Astrocyte (in vitro differentiated cells and primary cell): ENCODE measurements around the gene ASIC3. TPM values are rescaled to one million over a fixed set of nuclear protein-coding genes. Genes with fewer than 3 reads are reported as not detected.

ENCODE experiments used
- DNase-seq: peaks from one replicate; pipeline ENCODE4 v3.0.0-alpha.2; 2010; ENCODE audit warnings: low read depth
- FAIRE-seq: peaks from 2 replicates; lab custom pipeline; 2011; peaks lifted over from hg19 to GRCh38; lab: Jason Lieb, UNC
- H2AFZ ChIP-seq: 2 replicates; pipeline ENCODE4 v1.6.0; 2012; ENCODE audit warnings: low read depth, low read length, inconsistent platforms
- H3K27ac ChIP-seq: 2 replicates; pipeline ENCODE4 v1.5.1; 2011; ENCODE audit warnings: low read depth, low read length, inconsistent platforms
- H3K27me3 ChIP-seq: 2 replicates; pipeline ENCODE4 v1.6.0; 2011; ENCODE audit warnings: low read length, inconsistent platforms; ENCODE audit not compliant: insufficient read depth
- H3K36me3 ChIP-seq: 2 replicates; pipeline ENCODE4 v1.5.1; 2011; ENCODE audit warnings: low read length, inconsistent platforms; ENCODE audit not compliant: insufficient read depth
- H3K4me1 ChIP-seq: 2 replicates; pipeline ENCODE4 v1.5.1; 2011; ENCODE audit warnings: low read length, inconsistent platforms; ENCODE audit not compliant: insufficient read depth
- H3K4me2 ChIP-seq: 2 replicates; pipeline ENCODE4 v1.6.0; 2012; ENCODE audit warnings: low read length, inconsistent platforms
- H3K4me3 ChIP-seq: 2 replicates; pipeline ENCODE4 v1.5.1; 2011; ENCODE audit warnings: low read depth, mild to moderate bottlenecking, low read length, inconsistent platforms; ENCODE audit not compliant: insufficient read depth
- H3K79me2 ChIP-seq: 2 replicates; pipeline ENCODE4 v1.6.0; 2012; ENCODE audit warnings: mild to moderate bottlenecking, low read length, inconsistent platforms; ENCODE audit not compliant: insufficient read depth
- H3K9ac ChIP-seq: 2 replicates; pipeline ENCODE4 v1.6.0; 2012; ENCODE audit warnings: mild to moderate bottlenecking, low read length, inconsistent platforms
- H3K9me3 ChIP-seq: 2 replicates; pipeline ENCODE4 v1.5.1; 2012; ENCODE audit warnings: low read depth, mild to moderate bottlenecking, low read length, inconsistent platforms; ENCODE audit not compliant: insufficient read depth
- H4K20me1 ChIP-seq: 2 replicates; pipeline ENCODE4 v1.6.0; 2012; ENCODE audit warnings: low read length, inconsistent platforms; ENCODE audit not compliant: insufficient read depth
- H3K27ac Mint-ChIP-seq: one replicate; pipeline ENCODE4 v1.8.0; 2021; ENCODE audit warnings: mild to moderate bottlenecking, mixed read lengths; ENCODE audit not compliant: unreplicated experiment
- H3K27me3 Mint-ChIP-seq: one replicate; pipeline ENCODE4 v1.8.0; 2021; ENCODE audit warnings: low read depth, mixed read lengths; ENCODE audit not compliant: unreplicated experiment
- H3K36me3 Mint-ChIP-seq: one replicate; pipeline ENCODE4 v1.8.0; 2021; ENCODE audit warnings: low read depth, mixed read lengths; ENCODE audit not compliant: unreplicated experiment
- H3K4me1 Mint-ChIP-seq: one replicate; pipeline ENCODE4 v1.8.0; 2021; ENCODE audit warnings: low read depth, mixed read lengths; ENCODE audit not compliant: unreplicated experiment
- H3K4me3 Mint-ChIP-seq: one replicate; pipeline ENCODE4 v1.8.0; 2021; ENCODE audit warnings: mild to moderate bottlenecking, moderate library complexity, mixed read lengths; ENCODE audit not compliant: unreplicated experiment
- H3K9me3 Mint-ChIP-seq: one replicate; pipeline ENCODE4 v1.8.0; 2021; ENCODE audit warnings: mild to moderate bottlenecking, mixed read lengths; ENCODE audit not compliant: unreplicated experiment
- EZH2 ChIP-seq: IDR thresholded peaks from 2 replicates; pipeline ENCODE4 v1.6.1; 2012; ENCODE audit warnings: mild to moderate bottlenecking, low read length, inconsistent platforms; ENCODE audit not compliant: insufficient read depth
- total RNA-seq: library from RNA; stranded (reverse); gene quantifications from 2 replicates; pipeline ENCODE4 v1.2.1, GENCODE V29; 2021
- TF ChIP-seq, protein P1 (sequence below): IDR thresholded peaks from 2 replicates; pipeline ENCODE4 v1.5.1; 2011; ENCODE audit warnings: low read depth, mild to moderate bottlenecking, inconsistent platforms, low read length, moderate library complexity; ENCODE audit not compliant: insufficient read depth

Gene ASIC3
- total RNA-seq, 1 donor from 2014 or later, result 3.9 TPM

DNA sequence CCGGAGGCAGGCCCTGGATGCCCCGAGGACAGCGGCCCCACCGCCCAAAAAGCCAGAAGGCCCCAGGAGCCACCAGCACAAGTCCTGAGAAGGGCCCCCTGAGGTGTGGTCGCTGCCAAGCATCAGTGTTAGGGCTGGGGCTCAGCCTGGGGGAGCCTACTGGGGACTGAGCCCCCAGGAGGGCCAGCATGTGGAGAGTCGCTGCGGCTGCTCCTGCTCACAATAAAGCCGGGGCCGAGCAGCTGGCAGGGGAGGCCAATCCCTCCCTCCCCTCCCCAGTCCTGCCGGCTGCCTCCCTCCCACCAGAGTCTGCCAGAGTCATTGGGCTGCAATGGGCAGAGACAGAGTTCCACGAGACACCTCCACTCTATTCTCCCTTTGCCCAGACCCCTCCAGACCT is 3.1 kb upstream of the ASIC3 start:
- Histone ChIP-seq H3K4me1 (peaks cover 8% of the 10 kb centered on the region), H3K9me3 (no peaks in the 10 kb centered on the region), H3K79me2 (no peaks in the 10 kb centered on the region), H4K20me1 (peaks cover 6% of the 10 kb centered on the region), H3K4me2 (no peak overlapping the region), H3K9ac (no peak overlapping the region), H3K4me3 (no peak overlapping the region), H2AFZ (no peak overlapping the region), H3K27me3 (peaks cover 4% of the 10 kb centered on the region), H3K27ac (no peak overlapping the region), H3K36me3 (no peaks in the 10 kb centered on the region)
- TF ChIP-seq, protein P1, sequence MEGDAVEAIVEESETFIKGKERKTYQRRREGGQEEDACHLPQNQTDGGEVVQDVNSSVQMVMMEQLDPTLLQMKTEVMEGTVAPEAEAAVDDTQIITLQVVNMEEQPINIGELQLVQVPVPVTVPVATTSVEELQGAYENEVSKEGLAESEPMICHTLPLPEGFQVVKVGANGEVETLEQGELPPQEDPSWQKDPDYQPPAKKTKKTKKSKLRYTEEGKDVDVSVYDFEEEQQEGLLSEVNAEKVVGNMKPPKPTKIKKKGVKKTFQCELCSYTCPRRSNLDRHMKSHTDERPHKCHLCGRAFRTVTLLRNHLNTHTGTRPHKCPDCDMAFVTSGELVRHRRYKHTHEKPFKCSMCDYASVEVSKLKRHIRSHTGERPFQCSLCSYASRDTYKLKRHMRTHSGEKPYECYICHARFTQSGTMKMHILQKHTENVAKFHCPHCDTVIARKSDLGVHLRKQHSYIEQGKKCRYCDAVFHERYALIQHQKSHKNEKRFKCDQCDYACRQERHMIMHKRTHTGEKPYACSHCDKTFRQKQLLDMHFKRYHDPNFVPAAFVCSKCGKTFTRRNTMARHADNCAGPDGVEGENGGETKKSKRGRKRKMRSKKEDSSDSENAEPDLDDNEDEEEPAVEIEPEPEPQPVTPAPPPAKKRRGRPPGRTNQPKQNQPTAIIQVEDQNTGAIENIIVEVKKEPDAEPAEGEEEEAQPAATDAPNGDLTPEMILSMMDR, result no peak
- TF ChIP-seq EZH2, result no peak
- no peak for DNase-seq
- Mint-ChIP-seq H3K4me1 (peaks cover 14% of the 10 kb centered on the region), H3K4me3 (no peak overlapping the region), H3K9me3 (no peaks in the 10 kb centered on the region), H3K36me3 (peaks cover 8% of the 10 kb centered on the region), H3K27ac (no peak overlapping the region), H3K27me3 (peaks cover 6% of the 10 kb centered on the region)
- no peak for FAIRE-seq

DNA sequence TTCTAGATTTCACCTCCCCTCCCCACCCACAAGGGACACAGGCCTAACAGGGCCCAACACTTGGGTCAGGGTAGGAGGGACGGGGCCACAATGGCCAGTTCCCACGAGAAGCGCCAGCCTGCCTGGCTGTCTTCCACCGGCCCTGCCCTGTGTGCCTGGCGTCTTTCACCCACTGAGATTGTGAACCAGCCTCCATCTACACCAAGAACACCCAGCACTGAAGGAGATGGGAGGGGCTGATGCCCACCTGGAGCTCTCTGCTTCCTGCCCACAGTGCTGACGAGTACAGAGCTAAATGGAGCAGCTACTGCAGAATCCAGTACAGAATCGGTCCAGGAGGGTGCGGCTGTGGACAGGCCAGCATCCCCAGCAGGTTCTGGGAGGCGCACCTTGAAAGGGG is 2.4 kb upstream of the ASIC3 start:
- FAIRE-seq, result no peak
- H3K9me3 Mint-ChIP-seq, result no peaks in the 10 kb centered on the region
- Histone ChIP-seq H3K79me2 (no peaks in the 10 kb centered on the region), H3K4me1 (peaks cover 11% of the 10 kb centered on the region), H3K4me2 (no peak overlapping the region), H3K27me3 (peaks cover 5% of the 10 kb centered on the region), H3K27ac (no peak overlapping the region), H3K36me3 (no peaks in the 10 kb centered on the region), H3K4me3 (no peak overlapping the region), H4K20me1 (peaks cover 7% of the 10 kb centered on the region), H3K9me3 (no peaks in the 10 kb centered on the region), H2AFZ (no peak overlapping the region), H3K9ac (no peak overlapping the region)
- peaks cover 8% of the 10 kb centered on the region for H3K36me3 Mint-ChIP-seq
- no peak overlapping the region for H3K4me3 Mint-ChIP-seq
- TF ChIP-seq EZH2, result no peak
- TF ChIP-seq, protein P1, result no peak
- DNase-seq, result no peak
- peaks cover 12% of the 10 kb centered on the region for H3K4me1 Mint-ChIP-seq
- peaks cover 8% of the 10 kb centered on the region for H3K27me3 Mint-ChIP-seq
- H3K27ac Mint-ChIP-seq, result no peak overlapping the region
